Heart left ventricle (tissue), 16 donors: ENCODE measurements around the gene ACSS1. TPM values are rescaled to one million over a fixed set of nuclear protein-coding genes. Genes with fewer than 3 reads are reported as not detected.

Experiments used
- ATAC-seq, 4 donors: fragments of 200-7000 bp; cut with Tn5 transposase; one replicate each; pipeline ENCODE4 v1.9.1; 2020 to 2022; ENCODE audit warnings: moderate library complexity in 4 of 4, mild to moderate bottlenecking in 3 of 4, moderate number of reproducible peaks in 1 of 4
- DNase-seq, 5 donors: peaks; one replicate each; pipeline ENCODE4 v3.0.0-alpha.2; 2020
- H3K27ac ChIP-seq, 12 donors: fragments of 200-600 bp; sonication (generic) in 4 of 12; one replicate each; pipeline versions ENCODE4 v1.5.0 to v1.8.0; 2016 to 2022; ENCODE audit warnings: mild to moderate bottlenecking in 2 of 12
- H3K27me3 ChIP-seq, 9 donors: fragments of 200-600 bp; sonication (generic) in 2 of 9; one replicate each; pipeline versions ENCODE4 v1.5.1 to v1.8.0; 2016 to 2022; ENCODE audit warnings: mild to moderate bottlenecking in 3 of 9
- H3K36me3 ChIP-seq, 9 donors: fragments of 200-600 bp; sonication (generic) in 2 of 9; one replicate each; pipeline versions ENCODE4 v1.5.0 to v1.8.0; 2018 to 2022; ENCODE audit warnings: mild to moderate bottlenecking in 2 of 9
- H3K4me1 ChIP-seq, 12 donors: fragments of 200-600 bp; sonication (generic) in 4 of 12; one replicate each; pipeline versions ENCODE4 v1.5.0 to v1.8.0; 2016 to 2022; ENCODE audit warnings: mild to moderate bottlenecking in 3 of 12
- H3K4me3 ChIP-seq, 12 donors: fragments of 200-600 bp; sonication (generic) in 4 of 12; one replicate each; pipeline versions ENCODE4 v1.5.0 to v1.8.0; 2017 to 2022; ENCODE audit warnings: mild to moderate bottlenecking in 9 of 12, moderate library complexity in 4 of 12
- H3K9me3 ChIP-seq, 12 donors: fragments of 200-600 bp; sonication (generic) in 4 of 12; one replicate each; pipeline versions ENCODE4 v1.5.0 to v1.8.0; 2016 to 2022; ENCODE audit warnings: mild to moderate bottlenecking in 1 of 12
- CTCF ChIP-seq, 12 donors: fragments of 200-600 bp; sonication (generic) in 4 of 12; IDR thresholded peaks; one replicate each; pipeline versions ENCODE4 v1.5.0 to v1.8.0; 2018 to 2022; ENCODE audit warnings: antibody characterized with exemption in 12 of 12, mild to moderate bottlenecking in 5 of 12
- POLR2A ChIP-seq, 2 donors: fragments of 450-650 bp; IDR thresholded peaks; one replicate each; pipeline ENCODE4 v1.6.1; 2017; ENCODE audit warnings: antibody characterized with exemption in 2 of 2, mild to moderate bottlenecking in 2 of 2, moderate library complexity in 2 of 2
- WGBS, 4 donors: extraction: QIAGEN DNeasy Blood & Tissue Kit in 2 of 4; methylation state at CpG; one replicate each; pipeline versions ENCODE4 v1.1.5 to v1.1.7; 2013 to 2018; 5-methylcytosine and 5-hydroxymethylcytosine counted together
- intact Hi-C, 10 donors: fragments of 100-400 bp; cut with DNase I; formaldehyde crosslinking; loops; one replicate each; pipeline versions ENCODE4 v1.11.1 to v1.14.2; 2022
- polyA plus RNA-seq, 2 donors: library from polyadenylated mRNA; stranded (reverse); fragments of 200-250 nt; gene quantifications; one replicate each; pipeline ENCODE4 v1.2.3, GENCODE V29; 2013
- total RNA-seq, 9 donors: library from RNA; depleted of rRNA in 2 of 9; stranded (reverse); fragments of >200 nt in 2 of 9; fragmentation: NEBNext Ultra II Directional in 3 of 9; extraction: Animal tissue kit (Norgen Biotek cat#: 25700) in 3 of 9; gene quantifications; one replicate each; pipeline versions ENCODE4 v1.1.0 to v1.2.4, GENCODE V29; 2016 to 2023
- donor health status: ischemic (EF 13 %, LVEDD 7.1; RV severe dilation, severe dysfunction).
- donor health status: healthy with polysubstance abuse.
- donor health status: DM: no; HTN: yes; CAD: no.
- donor health status: DM: no; HTN: no; CAD: no.
- donor health status: ischemic (EF 25% LVEDD 6.9; RV normal size, moderate dysfunction).
- donor health status: ischemic (EF 25% LVEDD 5.7; RV mildly dilated, moderate dysfunction).
- donor health status: healthy.
- donor health status: DM: yes; HTN: yes; CAD: no.
- donor health status: ischemic (EF 35%, LVEDD 5.7; RV mildly dilated, moderate dysfunction).
- donor health status: nonischemic (EF 11% LVEDD 7.7; RV severe dilation, severe dysfunction).
- donor health status: DM: yes; HTN: yes; CAD: no.
- donor health status: PGD.
- donor health status: ischemic (EF 29% LVEDD 5.4; RV normal size, mild dysfunction).
- donor health status: nonischemic (EF 23%, LVEDD 6.1; RV moderate dilation, normal function).

Gene ACSS1
- total and polyA plus RNA-seq, 11 donors, result 43.5 to 177 (median 81.4) TPM

- WGBS, 4 donors, result 59 to 69% (median 64%) methylated on average over 2 of the region's 2 CpGs
- no peaks in the 10 kb centered on the region for H3K36me3 ChIP-seq
- no peak for ATAC-seq
- peaks cover 6 to 77% (median 19%) of the 10 kb centered on the region in 9 donors for H3K27me3 ChIP-seq
- H3K9me3 ChIP-seq, result no peaks in the 10 kb centered on the region
- no peak overlapping the region for H3K4me3 ChIP-seq
- no peak overlapping the region for H3K27ac ChIP-seq
- intact Hi-C loops, result loop anchor here in 2 of 10 donors (2.0 to 10.0 kb wide), 2 partner anchors 103 to 329 kb away; partner anchors contain the start of gene GINS1 (in 1 of the 2)
- no peak for TF ChIP-seq CTCF (IDR thresholded peaks at IDR 0.05)
- TF ChIP-seq POLR2A (IDR thresholded peaks at IDR 0.05), result no peak
- no peak for DNase-seq
- H3K4me1 ChIP-seq, result peaks cover 0 to 19% (median 10%) of the 10 kb centered on the region in 12 donors
Measured at GRCh38 chr20:25076201-25076600, 18.3 kb upstream of the ACSS1 start.

- H3K36me3 ChIP-seq, result no peaks in the 10 kb centered on the region
- no peak overlapping the region for H3K4me3 ChIP-seq
- H3K27ac ChIP-seq, result no peak overlapping the region
- H3K9me3 ChIP-seq, result no peaks in the 10 kb centered on the region
- TF ChIP-seq POLR2A (IDR thresholded peaks at IDR 0.05), result no peak
- no peak for TF ChIP-seq CTCF (IDR thresholded peaks at IDR 0.05)
- DNase-seq (peak in 1 of 5 donors; percentile 6), ATAC-seq (no peak)
- intact Hi-C loops, result loop anchor here in 1 of 10 donors (10.0 kb wide), 1 partner anchor 331 kb away; the partner anchor contains the start of gene GINS1
- peaks cover 0 to 68% (median 9%) of the 10 kb centered on the region in 9 donors for H3K27me3 ChIP-seq
- WGBS, 4 donors, result 75 to 82% (median 78%) methylated on average over 9 of the region's 9 CpGs
- peaks cover 0 to 16% (median 10%) of the 10 kb centered on the region in 12 donors for H3K4me1 ChIP-seq
Measured at GRCh38 chr20:25073544-25073943, 15.6 kb upstream of the ACSS1 start.

GRCh38 chr20:25072226-25072811 lies 14.4 kb upstream of the ACSS1 start:
- DNase-seq, result peak in 1 of 5 donors; percentile 4
- intact Hi-C loops, result loop anchor here in 1 of 10 donors (10.0 kb wide), 1 partner anchor 332 kb away; the partner anchor contains the start of gene GINS1

GRCh38 chr20:25071734-25072133 lies 13.8 kb upstream of the ACSS1 start:
- intact Hi-C loops, result loop anchor here in 1 of 10 donors (10.0 kb wide), 1 partner anchor 333 kb away; the partner anchor contains the start of gene GINS1
- DNase-seq (peak in 1 of 5 donors; percentile 1), ATAC-seq (peak in 1 of 4 donors; percentile 22)
- H3K4me1 ChIP-seq, result peaks cover 0 to 3% (median 0%) of the 10 kb centered on the region in 12 donors
- no peak for TF ChIP-seq POLR2A (IDR thresholded peaks at IDR 0.05)
- TF ChIP-seq CTCF (IDR thresholded peaks at IDR 0.05), result no peak
- no peak overlapping the region for H3K27ac ChIP-seq
- H3K36me3 ChIP-seq, result no peaks in the 10 kb centered on the region
- no peaks in the 10 kb centered on the region for H3K9me3 ChIP-seq
- H3K4me3 ChIP-seq, result no peak overlapping the region
- 33 to 47% (median 39%) methylated on average over 4 of the region's 4 CpGs for WGBS, 4 donors
- H3K27me3 ChIP-seq, result peaks cover 0 to 51% (median 5%) of the 10 kb centered on the region in 9 donors

More at GRCh38 chr20:25072226-25072811, 14.4 kb upstream of the ACSS1 start:
- no peak for ATAC-seq
- Histone ChIP-seq H3K36me3 (no peaks in the 10 kb centered on the region), H3K4me3 (no peak overlapping the region), H3K27ac (no peak overlapping the region), H3K27me3 (peaks cover 0 to 56% (median 5%) of the 10 kb centered on the region in 9 donors), H3K9me3 (no peaks in the 10 kb centered on the region), H3K4me1 (peaks cover 0 to 8% (median 4%) of the 10 kb centered on the region in 12 donors)
- no peak for TF ChIP-seq POLR2A (IDR thresholded peaks at IDR 0.05)
- WGBS, 4 donors, result 47 to 59% (median 53%) methylated on average over 7 of the region's 7 CpGs
